HG02938 (cell line): Measurements from ENCODE around the gene OR10S1.
"Not testable (repeated sequence)": the region's sequence is repeated elsewhere in the genome, so short reads cannot be mapped to it uniquely, and the experiment has no call there.

ENCODE experiments used
- ATAC-seq: cut with Tn5 transposase; IDR thresholded peaks from one replicate; pipeline ENCODE4 v1.9.1; 2021; ENCODE audit warnings: mild to moderate bottlenecking, moderate library complexity; ENCODE audit not compliant: unreplicated experiment

Gene OR10S1, protein sequence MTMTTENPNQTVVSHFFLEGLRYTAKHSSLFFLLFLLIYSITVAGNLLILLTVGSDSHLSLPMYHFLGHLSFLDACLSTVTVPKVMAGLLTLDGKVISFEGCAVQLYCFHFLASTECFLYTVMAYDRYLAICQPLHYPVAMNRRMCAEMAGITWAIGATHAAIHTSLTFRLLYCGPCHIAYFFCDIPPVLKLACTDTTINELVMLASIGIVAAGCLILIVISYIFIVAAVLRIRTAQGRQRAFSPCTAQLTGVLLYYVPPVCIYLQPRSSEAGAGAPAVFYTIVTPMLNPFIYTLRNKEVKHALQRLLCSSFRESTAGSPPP

DNA sequence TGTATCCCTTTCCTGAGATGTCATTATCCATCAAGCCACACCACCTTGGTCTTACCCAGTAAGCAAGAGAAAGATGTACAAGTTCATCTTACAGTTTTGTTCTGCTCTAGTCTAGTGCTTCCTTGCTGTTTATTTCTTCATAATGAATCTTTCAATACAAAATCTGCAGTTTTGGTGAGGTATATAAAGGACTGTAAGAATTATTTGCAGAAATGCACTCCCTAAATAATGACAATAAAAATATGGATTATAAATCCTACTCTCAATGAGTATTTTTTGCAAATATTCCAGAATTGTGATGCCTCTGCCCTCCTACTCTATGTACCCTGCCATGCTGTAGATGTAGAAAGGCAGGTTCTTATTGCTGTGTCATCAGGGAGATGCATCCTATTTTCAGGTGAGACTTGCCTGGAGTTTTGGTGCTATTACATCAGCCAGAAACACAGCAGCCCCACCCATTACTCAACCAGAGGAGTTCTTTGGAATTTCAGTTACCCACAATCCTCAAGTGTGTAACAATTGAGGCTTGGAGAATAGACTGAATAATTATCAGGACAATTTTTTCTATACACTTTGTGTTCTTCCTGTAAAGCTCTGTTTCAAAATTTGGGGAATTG lies at the start of gene OR10S1:
Gene OR10S1, minus strand, starts transcription at position 51 of the 617 bp plus-strand sequence. CDS start 117 bp downstream, outside the sequence.
- no peak for ATAC-seq

DNA sequence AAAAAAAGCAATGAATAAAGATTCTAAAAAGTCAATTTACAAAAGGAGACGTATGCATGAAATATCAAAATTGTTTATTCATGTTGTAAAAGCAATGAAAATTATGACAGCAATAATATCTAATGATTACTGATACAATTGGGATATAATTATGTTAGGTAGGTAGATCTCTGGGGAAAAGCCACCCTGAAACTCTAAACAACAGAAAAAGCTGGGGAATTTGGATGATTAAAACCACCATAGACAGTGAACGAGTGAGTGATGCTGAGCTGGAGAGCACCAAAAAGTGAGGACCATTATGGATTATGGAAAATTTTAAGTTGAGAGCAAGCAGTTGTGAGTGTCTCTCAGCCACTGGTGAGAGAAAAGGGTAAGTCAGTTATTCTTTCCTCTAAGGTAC lies 48.9 kb upstream of the OR10S1 start, which contains the start of gene OR10G8:
Gene OR10G8, plus strand, starts transcription at position 301 of the 400 bp plus-strand sequence. CDS start 2,825 bp downstream, outside the sequence.
- ATAC-seq, result no peak

DNA sequence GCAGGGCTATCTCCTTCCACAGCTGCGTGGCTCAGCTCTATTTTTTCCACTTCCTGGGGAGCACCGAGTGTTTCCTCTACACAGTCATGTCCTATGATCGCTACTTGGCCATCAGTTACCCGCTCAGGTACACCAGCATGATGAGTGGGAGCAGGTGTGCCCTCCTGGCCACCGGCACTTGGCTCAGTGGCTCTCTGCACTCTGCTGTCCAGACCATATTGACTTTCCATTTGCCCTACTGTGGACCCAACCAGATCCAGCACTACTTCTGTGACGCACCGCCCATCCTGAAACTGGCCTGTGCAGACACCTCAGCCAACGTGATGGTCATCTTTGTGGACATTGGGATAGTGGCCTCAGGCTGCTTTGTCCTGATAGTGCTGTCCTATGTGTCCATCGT lies 38.3 kb upstream of the OR10S1 start:
- ATAC-seq, result not testable (repeated sequence)

DNA sequence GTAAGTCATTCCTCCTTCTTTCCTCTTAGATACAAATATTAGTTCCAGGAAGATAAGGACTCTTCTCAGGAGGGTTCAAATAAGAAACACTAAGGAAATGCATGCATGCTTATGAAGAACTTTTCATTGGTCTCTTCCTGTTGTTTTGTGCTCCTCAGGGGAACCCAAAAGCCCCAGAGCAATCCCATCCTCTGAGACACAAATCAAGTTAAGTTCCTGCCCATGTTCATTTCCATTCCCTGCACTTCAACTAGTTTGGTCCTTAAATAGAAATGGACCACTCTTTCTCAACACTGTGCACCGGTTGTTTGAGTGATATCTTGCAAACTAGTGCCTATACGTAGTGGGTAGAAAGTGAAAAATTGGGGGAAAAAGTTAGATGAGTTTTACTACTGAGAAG lies 35.1 kb upstream of the OR10S1 start, which contains the start of gene OR10G4:
Gene OR10G4, plus strand, starts transcription at position 301 of the 400 bp plus-strand sequence. CDS start 2,578 bp downstream, outside the sequence.
- ATAC-seq, result no peak

DNA sequence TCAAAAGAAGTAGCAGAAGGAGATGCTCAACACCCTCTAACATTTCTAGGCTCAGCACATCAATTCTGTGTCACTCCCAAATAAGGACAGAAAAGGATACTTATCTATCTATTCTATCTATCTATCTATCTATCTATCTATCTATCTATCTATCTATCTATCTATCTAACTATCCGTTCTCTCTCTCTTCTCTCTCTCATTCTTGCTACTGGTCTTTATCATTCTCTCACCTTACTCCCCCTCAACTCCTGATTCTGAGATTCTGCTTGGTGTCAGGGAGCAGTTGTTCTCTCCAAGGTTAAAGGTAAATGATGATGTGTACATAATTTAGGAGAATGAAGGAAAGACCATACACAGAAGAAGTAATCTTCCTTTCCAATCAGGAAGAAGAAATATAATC lies 17.5 kb upstream of the OR10S1 start, which contains the start of gene OR10G6:
Gene OR10G6, minus strand, starts transcription at position 43 of the 400 bp plus-strand sequence. Its CDS starts 0 bp downstream, at position 43.
- ATAC-seq, result no peak

DNA sequence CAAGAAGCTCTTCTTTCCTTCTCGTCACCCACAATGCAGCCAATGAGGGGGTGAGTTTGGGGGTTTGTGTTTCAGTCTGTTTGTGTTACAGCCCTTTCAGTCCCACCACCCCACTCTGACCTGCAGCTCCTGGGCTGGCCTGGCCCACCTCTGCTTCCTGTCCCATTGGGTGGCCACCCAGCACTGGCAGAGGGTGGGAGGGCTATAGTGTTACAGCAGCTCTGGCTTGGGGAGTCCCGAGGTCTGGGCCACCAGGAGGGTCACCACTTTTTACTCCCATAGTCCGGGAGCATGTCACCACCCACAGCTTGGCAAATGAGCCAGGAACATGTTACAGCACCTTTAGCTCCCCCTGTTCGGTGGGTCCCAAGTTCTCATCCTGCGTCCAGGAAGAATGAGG lies 1.7 kb upstream of the OR10S1 start:
- no peak for ATAC-seq

DNA sequence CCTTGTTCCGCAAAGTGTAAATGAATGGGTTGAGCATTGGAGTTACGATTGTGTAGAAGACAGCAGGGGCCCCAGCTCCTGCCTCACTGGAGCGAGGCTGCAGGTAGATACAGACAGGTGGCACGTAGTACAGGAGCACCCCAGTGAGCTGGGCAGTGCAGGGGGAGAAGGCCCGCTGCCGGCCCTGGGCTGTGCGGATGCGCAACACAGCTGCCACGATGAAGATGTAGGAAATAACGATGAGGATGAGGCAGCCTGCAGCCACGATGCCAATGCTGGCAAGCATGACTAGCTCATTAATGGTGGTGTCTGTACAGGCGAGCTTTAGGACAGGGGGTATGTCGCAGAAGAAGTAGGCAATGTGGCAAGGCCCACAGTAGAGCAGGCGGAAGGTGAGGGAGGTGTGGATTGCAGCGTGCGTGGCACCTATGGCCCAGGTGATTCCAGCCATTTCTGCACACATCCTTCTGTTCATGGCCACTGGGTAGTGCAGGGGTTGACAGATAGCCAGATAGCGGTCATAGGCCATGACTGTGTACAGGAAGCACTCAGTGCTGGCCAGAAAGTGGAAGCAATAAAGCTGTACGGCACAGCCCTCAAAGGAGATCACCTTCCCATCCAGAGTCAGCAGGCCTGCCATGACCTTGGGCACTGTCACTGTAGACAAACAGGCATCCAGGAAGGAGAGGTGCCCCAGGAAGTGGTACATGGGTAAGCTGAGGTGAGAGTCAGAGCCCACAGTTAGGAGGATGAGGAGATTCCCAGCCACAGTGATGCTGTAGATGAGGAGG lies 616 bp downstream of the OR10S1 start:
- no peak for ATAC-seq

DNA sequence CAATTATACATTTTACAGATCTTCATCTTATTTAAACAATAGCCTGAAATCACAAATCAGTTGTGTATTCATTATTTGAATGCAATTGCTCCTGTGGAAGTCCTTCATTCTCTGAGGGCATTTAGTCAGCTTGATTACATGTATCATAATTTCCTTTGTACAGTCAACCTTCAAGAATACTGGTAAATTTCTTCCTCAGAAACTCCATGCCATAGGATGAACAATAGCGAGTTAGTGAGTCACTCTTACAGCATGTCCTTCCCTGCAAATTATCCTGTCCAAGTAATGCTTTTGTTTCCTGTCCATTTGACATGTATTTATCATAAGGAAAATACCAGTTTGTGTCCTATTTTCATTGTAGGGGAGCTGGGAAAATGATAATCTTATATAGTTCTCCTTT lies 3.8 kb downstream of the OR10S1 start:
- ATAC-seq, result no peak

DNA sequence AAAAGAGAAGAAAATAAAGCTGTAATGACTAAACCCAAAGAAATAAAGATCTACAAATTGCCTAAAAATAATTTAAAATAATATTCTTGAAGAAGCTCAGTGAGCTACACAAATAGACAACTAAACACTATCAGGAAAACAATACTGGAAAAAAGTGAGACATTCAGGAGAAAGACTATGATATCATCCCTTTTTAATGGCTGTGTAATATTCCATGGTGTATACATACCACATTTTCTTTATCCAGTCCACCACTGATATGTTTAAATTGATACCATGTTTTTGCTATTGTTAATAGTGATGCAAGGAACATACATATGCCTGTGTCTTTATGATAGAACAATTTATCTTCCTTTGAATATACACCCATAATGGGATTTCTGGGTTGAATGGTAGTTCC lies 20.8 kb downstream of the OR10S1 start:
- no peak for ATAC-seq

DNA sequence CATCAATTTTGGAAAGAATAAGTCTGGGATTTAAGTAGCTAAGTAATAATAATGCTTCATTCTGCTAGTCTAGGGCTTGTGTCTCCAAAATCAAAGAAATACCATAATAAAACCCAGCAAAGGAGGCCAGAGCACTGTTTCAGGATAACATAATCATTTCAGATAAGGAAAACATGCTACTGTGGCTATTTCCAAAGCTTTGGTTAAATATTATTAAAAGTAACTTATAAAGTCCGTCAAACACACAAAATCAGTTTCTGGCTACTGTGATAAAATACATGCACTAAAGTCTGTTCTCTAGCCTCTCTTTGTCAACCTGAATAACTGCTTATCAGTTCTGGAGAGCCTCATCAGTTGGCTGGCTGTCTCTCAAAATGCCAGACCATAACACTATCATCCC lies 32.4 kb downstream of the OR10S1 start:
- no peak for ATAC-seq

DNA sequence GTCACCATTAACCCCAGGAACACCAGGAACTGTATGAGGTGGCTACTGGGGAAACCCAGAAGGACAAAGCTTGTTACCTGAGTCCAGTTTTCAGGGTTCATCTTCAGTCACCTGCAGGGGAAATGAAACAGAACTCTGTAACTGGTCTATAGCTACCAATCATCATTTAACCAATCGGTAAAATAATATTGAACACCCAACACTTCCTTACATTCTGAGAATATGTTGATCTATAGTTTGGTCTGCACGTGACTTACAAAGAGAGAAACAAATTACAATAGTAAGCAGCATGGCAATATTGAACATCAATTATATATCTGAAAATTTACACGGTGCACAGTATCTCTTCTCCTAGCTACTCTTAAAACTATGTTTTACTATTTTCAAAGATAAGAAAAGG lies 33.8 kb downstream of the OR10S1 start, which contains the start of gene OR6T1:
Gene OR6T1, minus strand, starts transcription at position 101 of the 400 bp plus-strand sequence. Its CDS starts 0 bp downstream, at position 101.
- ATAC-seq, result no peak

DNA sequence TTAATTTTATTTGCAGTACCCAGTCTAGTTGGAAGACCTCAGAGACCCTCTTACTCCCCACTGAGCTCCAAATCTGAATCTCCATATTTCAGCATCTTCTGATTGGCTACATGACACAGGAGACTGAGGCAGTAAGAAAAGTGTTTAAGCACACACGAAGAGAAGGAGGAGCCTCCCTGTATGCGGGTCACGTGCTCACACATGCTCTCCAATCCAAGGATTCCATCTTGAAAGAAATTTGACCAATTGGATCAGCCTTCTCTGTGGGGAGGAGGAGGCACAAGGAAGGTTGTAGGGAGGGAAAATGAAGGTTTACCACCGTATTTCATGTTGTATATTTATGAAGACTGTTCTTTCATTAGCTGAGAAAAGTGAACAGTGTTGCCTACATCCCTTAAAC lies 35.2 kb downstream of the OR10S1 start:
- no peak for ATAC-seq

DNA sequence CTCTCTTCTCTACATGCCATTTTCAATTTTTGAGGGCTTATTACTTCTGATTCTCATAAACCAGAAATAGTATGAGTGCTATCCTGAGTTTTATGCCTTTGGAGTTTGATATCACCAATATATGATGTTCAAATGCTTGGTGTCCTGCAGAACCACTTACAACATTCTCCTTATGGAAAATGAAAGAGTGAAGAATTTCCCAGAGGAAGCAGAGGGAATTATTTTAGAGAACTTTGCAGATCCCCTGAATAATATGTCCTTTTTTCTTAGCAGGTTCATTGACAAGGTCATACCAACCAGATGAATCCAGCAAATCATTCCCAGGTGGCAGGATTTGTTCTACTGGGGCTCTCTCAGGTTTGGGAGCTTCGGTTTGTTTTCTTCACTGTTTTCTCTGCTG lies 38.3 kb downstream of the OR10S1 start, which contains the start of gene OR4D5:
Gene OR4D5, plus strand, starts transcription at position 301 of the 400 bp plus-strand sequence. Its CDS starts 0 bp downstream, at position 301.
- ATAC-seq, result no peak
